B cell (primary cell): ENCODE data around the gene NMNAT3. TPM values are rescaled to one million over a fixed set of nuclear protein-coding genes. Genes with fewer than 3 reads are reported as not detected.

Source experiments
- ATAC-seq: fragments of 200-7000 bp; cut with Tn5 transposase; one replicate; pipeline ENCODE4 v1.10.0; 2021; ENCODE audit warnings: low read depth, mild to moderate bottlenecking, moderate number of reproducible peaks, moderate library complexity
- CTCF ChIA-PET: fragments of 350-600 bp; sonication (Branson Sonifier 250); formaldehyde crosslinking; loops from one replicate; lab custom pipeline; 2021; ENCODE audit warnings: antibody characterized with exemption, inconsistent platforms; lab: Charles Lee
- POLR2A ChIA-PET: fragments of 350-600 bp; sonication (Branson Sonifier 250); formaldehyde crosslinking; loops from one replicate; lab custom pipeline; 2021; ENCODE audit warnings: antibody characterized with exemption; lab: Charles Lee
- DNase-seq: peaks from one replicate; pipeline ENCODE4 v3.0.0; 2013
- H2AFZ ChIP-seq: 2 replicates; pipeline ENCODE4 v1.6.1; 2012; ENCODE audit warnings: mild to moderate bottlenecking, low read depth, low read length; ENCODE audit not compliant: insufficient read depth, poor library complexity, severe bottlenecking
- H3K27ac ChIP-seq, 2 donors: 1 replicate in 1 of 2; 2 replicates in 1 of 2; pipeline ENCODE4 v1.5.1; 2012 to 2013; ENCODE audit warnings: low read length in 2 of 2, mild to moderate bottlenecking in 2 of 2, moderate library complexity in 1 of 2
- H3K27me3 ChIP-seq, 4 experiments: fragments of 200-600 bp in 1 of 4; sonication (generic) in 1 of 4; replicated peaks in 1 of 4; 1 replicate in 2 of 4; 2 replicates in 2 of 4; pipeline versions ENCODE4 v1.6.1 to v1.7.0; 2013 to 2016; ENCODE audit warnings: low read length in 3 of 4, mild to moderate bottlenecking in 2 of 4, mixed read lengths in 1 of 4, moderate library complexity in 1 of 4; ENCODE audit not compliant: insufficient read depth in 4 of 4, control insufficient read depth in 3 of 4; ENCODE audit errors: control extremely low read depth in 1 of 4
- H3K36me3 ChIP-seq, 2 experiments: replicated peaks in 1 of 2; 1 replicate in 1 of 2; 2 replicates in 1 of 2; pipeline versions ENCODE4 v1.6.1 to v1.7.1; 2013; ENCODE audit warnings: low read length in 1 of 2; ENCODE audit not compliant: insufficient read depth in 2 of 2, control insufficient read depth in 1 of 2; ENCODE audit errors: control extremely low read depth in 1 of 2, extremely low read depth in 1 of 2
- H3K4me1 ChIP-seq, 2 donors: fragments of 200-600 bp in 1 of 2; sonication (generic) in 1 of 2; 1 replicate in 1 of 2; 2 replicates in 1 of 2; pipeline versions ENCODE4 v1.5.1 to v1.6.1; 2013 to 2017; ENCODE audit warnings: low read length in 2 of 2; ENCODE audit not compliant: control insufficient read depth in 2 of 2, insufficient read depth in 2 of 2
- H3K4me2 ChIP-seq: replicated peaks from 2 replicates; pipeline ENCODE3; 2012; ENCODE audit warnings: mild to moderate bottlenecking, low read depth, low read length; ENCODE audit not compliant: poor library complexity, severe bottlenecking
- H3K4me3 ChIP-seq, 5 experiments: fragments of 200-600 bp in 1 of 5; sonication (generic) in 1 of 5; 1 replicate in 3 of 5; 2 replicates in 2 of 5; pipeline versions ENCODE4 v1.5.1 to v1.7.0; 2011 to 2016; ENCODE audit warnings: low read length in 4 of 5, mild to moderate bottlenecking in 4 of 5, low read depth in 2 of 5, control low read depth in 1 of 5, moderate library complexity in 1 of 5; ENCODE audit not compliant: insufficient read depth in 1 of 5; ENCODE audit errors: control extremely low read depth in 1 of 5, extremely low read depth in 1 of 5
- H3K79me2 ChIP-seq: fragments of 200-600 bp; sonication (generic); one replicate; pipeline ENCODE4 v1.6.0; 2016; ENCODE audit warnings: low read length; ENCODE audit not compliant: control insufficient read depth, insufficient read depth
- H3K9ac ChIP-seq: fragments of 200-600 bp; sonication (generic); 2 replicates; pipeline ENCODE4 v1.6.1; 2017; ENCODE audit warnings: mild to moderate bottlenecking, low read length, moderate library complexity
- H3K9me3 ChIP-seq, 3 donors: one replicate each; pipeline versions ENCODE4 v1.6.1 to v1.7.1; 2013; ENCODE audit warnings: low read length in 2 of 3; ENCODE audit not compliant: control insufficient read depth in 2 of 3, insufficient read depth in 1 of 3; ENCODE audit errors: control extremely low read depth in 1 of 3
- H4K20me1 ChIP-seq: 2 replicates; pipeline ENCODE4 v1.6.0; 2012; ENCODE audit warnings: mild to moderate bottlenecking, low read length; ENCODE audit not compliant: insufficient read depth, control insufficient read depth, poor library complexity, severe bottlenecking
- H3K27ac Mint-ChIP-seq: one replicate; pipeline ENCODE4 v1.8.0; 2021; ENCODE audit warnings: mixed read lengths
- H3K27me3 Mint-ChIP-seq: one replicate; pipeline ENCODE4 v1.8.0; 2021; ENCODE audit warnings: mixed read lengths
- H3K4me1 Mint-ChIP-seq: one replicate; pipeline ENCODE4 v1.8.0; 2021; ENCODE audit warnings: mixed read lengths
- H3K4me3 Mint-ChIP-seq: one replicate; pipeline ENCODE4 v1.8.0; 2021; ENCODE audit warnings: mixed read lengths
- H3K9me3 Mint-ChIP-seq: one replicate; pipeline ENCODE4 v1.8.0; 2022; ENCODE audit warnings: mixed read lengths; ENCODE audit not compliant: insufficient read depth
- CTCF ChIP-seq: fragments of 200-600 bp; IDR thresholded peaks from one replicate; pipeline ENCODE4 v1.8.0; 2022; ENCODE audit warnings: antibody characterized with exemption, mild to moderate bottlenecking
- EZH2 ChIP-seq: IDR thresholded peaks from 2 replicates; pipeline ENCODE4 v1.6.1; 2012; ENCODE audit warnings: borderline replicate concordance, low read depth, mild to moderate bottlenecking, moderate library complexity, low read length; ENCODE audit not compliant: insufficient read depth, poor library complexity, severe bottlenecking
- WGBS: methylation state at CpG from one replicate; pipeline ENCODE4 v1.1.5; 2013; ENCODE audit warnings: missing lambda C conversion rate; ENCODE audit not compliant: insufficient coverage; 5-methylcytosine and 5-hydroxymethylcytosine counted together
- intact Hi-C: fragments of 100-400 bp; cut with micrococcal nuclease; formaldehyde crosslinking; loops from one replicate; pipeline ENCODE4 v1.10.0; 2022
- polyA plus RNA-seq: library from polyadenylated mRNA; depleted of rRNA; stranded (reverse); fragments of >200 nt; gene quantifications from 2 replicates; pipeline ENCODE4 v1.2.3, GENCODE V29; 2012
- total RNA-seq, 2 donors: library from RNA; stranded (reverse); fragments of 120-200 nt in 1 of 2; gene quantifications; 1 replicate in 1 of 2; 2 replicates in 1 of 2; pipeline versions ENCODE4 v1.2.3 to v1.2.4, GENCODE V29; 2013 to 2022

Gene NMNAT3
- total and polyA plus RNA-seq, 2 donors (not counting 1 experiment from before 2014, with no cell fraction given), result 1.9 to 3.3 TPM

GRCh38 chr3:139557041-139557440 lies 120.7 kb downstream of the NMNAT3 start:
- Histone ChIP-seq H3K27ac (no peak overlapping the region), H3K4me1 (no peaks in the 10 kb centered on the region), H2AFZ (no peak overlapping the region), H3K27me3 (peaks cover 0 to 4% (median 0%) of the 10 kb centered on the region in 4 experiments), H4K20me1 (no peaks in the 10 kb centered on the region), H3K9me3 (no peaks in the 10 kb centered on the region), H3K4me3 (no peak overlapping the region), H3K79me2 (no peaks in the 10 kb centered on the region), H3K9ac (no peak overlapping the region), H3K36me3 (no peaks in the 10 kb centered on the region), H3K4me2 (no peak overlapping the region)
- Mint-ChIP-seq H3K9me3 (no peaks in the 10 kb centered on the region), H3K27ac (no peak overlapping the region), H3K4me3 (no peak overlapping the region), H3K27me3 (peaks cover 4% of the 10 kb centered on the region), H3K4me1 (no peaks in the 10 kb centered on the region)
- CTCF ChIA-PET, result no interaction called here
- POLR2A ChIA-PET, result no interaction called here
- WGBS, result 43% methylated on average over 1 of the region's 3 CpGs
- intact Hi-C loops, result no loop called here
- TF ChIP-seq EZH2 (no peak), CTCF (no peak)
- no peak for DNase-seq
- no peak for ATAC-seq

- Histone ChIP-seq H4K20me1 (no peaks in the 10 kb centered on the region), H3K79me2 (no peaks in the 10 kb centered on the region), H3K9me3 (no peaks in the 10 kb centered on the region), H3K27ac (no peak overlapping the region), H3K27me3 (peaks cover 0 to 4% (median 0%) of the 10 kb centered on the region in 4 experiments), H3K36me3 (no peaks in the 10 kb centered on the region), H3K4me3 (no peak overlapping the region), H3K4me2 (no peak overlapping the region), H3K4me1 (no peaks in the 10 kb centered on the region), H2AFZ (no peak overlapping the region), H3K9ac (no peak overlapping the region)
- ATAC-seq, result no peak
- WGBS, result 100% methylated on average over 2 of the region's 2 CpGs
- no peak overlapping the region for H3K4me3 Mint-ChIP-seq
- ChIA-PET CTCF (no interaction called here), POLR2A (no interaction called here)
- DNase-seq, result no peak
- TF ChIP-seq EZH2 (no peak), CTCF (no peak)
- peaks cover 8% of the 10 kb centered on the region for H3K27me3 Mint-ChIP-seq
- intact Hi-C loops, result no loop called here
- no peaks in the 10 kb centered on the region for H3K9me3 Mint-ChIP-seq
- H3K4me1 Mint-ChIP-seq, result no peaks in the 10 kb centered on the region
- no peak overlapping the region for H3K27ac Mint-ChIP-seq
These were observed 122.5 kb downstream of the NMNAT3 start for GRCh38 chr3:139555249-139555648.
